DOHH2 (cell line): ENCODE measurements around the gene LSM7.

ENCODE experiments used
- H3F3A ChIP-seq: fragments of 200-600 bp; sonication (generic), shearing (Covaris generic); 2 replicates; pipeline ENCODE4 v1.6.0; 2016; ENCODE audit warnings: antibody characterized with exemption, mild to moderate bottlenecking; ENCODE audit not compliant: control insufficient read depth, insufficient read depth
- H3K27ac ChIP-seq: fragments of 200-600 bp; sonication (generic); 2 replicates; pipeline ENCODE4 v1.5.1; 2014; ENCODE audit warnings: low read depth, mild to moderate bottlenecking, low read length, moderate library complexity
- H3K27me3 ChIP-seq: fragments of 200-600 bp; sonication (generic); 2 replicates; pipeline ENCODE4 v1.6.1; 2014; ENCODE audit warnings: mild to moderate bottlenecking, low read length, mixed read lengths; ENCODE audit not compliant: control insufficient read depth
- H3K36me3 ChIP-seq: fragments of 200-600 bp; sonication (generic); 2 replicates; pipeline ENCODE4 v1.6.1; 2014; ENCODE audit warnings: mild to moderate bottlenecking, low read length, moderate library complexity, mixed read lengths; ENCODE audit not compliant: control insufficient read depth
- H3K4me1 ChIP-seq: fragments of 200-600 bp; sonication (generic); 2 replicates; pipeline ENCODE4 v1.6.1; 2014; ENCODE audit warnings: mild to moderate bottlenecking, low read length, mixed read lengths; ENCODE audit not compliant: control insufficient read depth
- H3K4me2 ChIP-seq: fragments of 200-600 bp; sonication (generic); 2 replicates; pipeline ENCODE4 v1.6.0; 2014; ENCODE audit warnings: mild to moderate bottlenecking, low read length, moderate library complexity
- H3K4me3 ChIP-seq: fragments of 200-600 bp; sonication (generic); 2 replicates; pipeline ENCODE4 v1.5.1; 2014; ENCODE audit warnings: mild to moderate bottlenecking, low read length, mixed read lengths
- H3K79me2 ChIP-seq: fragments of 200-600 bp; sonication (generic); 2 replicates; pipeline ENCODE4 v1.6.1; 2014; ENCODE audit warnings: mild to moderate bottlenecking, low read length, mixed read lengths; ENCODE audit not compliant: control insufficient read depth
- H3K9me2 ChIP-seq: fragments of 200-600 bp; sonication (generic); replicated peaks from 2 replicates; pipeline ENCODE4 v1.6.1; 2014; ENCODE audit warnings: mild to moderate bottlenecking, low read length, mixed read lengths; ENCODE audit not compliant: control insufficient read depth
- H3K9me3 ChIP-seq: fragments of 200-600 bp; sonication (generic); 2 replicates; pipeline ENCODE4 v1.6.1; 2014; ENCODE audit warnings: antibody characterized with exemption, low read length, mixed read lengths; ENCODE audit not compliant: control insufficient read depth, insufficient read depth
- H4K20me1 ChIP-seq: fragments of 200-600 bp; sonication (generic); 2 replicates; pipeline ENCODE4 v1.6.0; 2014; ENCODE audit warnings: low read depth, mild to moderate bottlenecking, antibody characterized with exemption, low read length, moderate library complexity; ENCODE audit not compliant: control insufficient read depth, insufficient read depth
- EZH2phosphoT487 ChIP-seq: fragments of 200-600 bp; sonication (generic); IDR thresholded peaks from 2 replicates; pipeline ENCODE4 v1.6.1; 2017; ENCODE audit warnings: borderline replicate concordance, mild to moderate bottlenecking, antibody characterized with exemption, low read length, moderate library complexity, mixed read lengths
- TF ChIP-seq, protein P1 (sequence below): fragments of 200-600 bp; sonication (generic); IDR thresholded peaks from one replicate; pipeline ENCODE4 v1.5.1; 2014; ENCODE audit warnings: antibody characterized with exemption, mild to moderate bottlenecking, low read depth, low read length; ENCODE audit not compliant: poor library complexity, severe bottlenecking

Gene LSM7

DNA sequence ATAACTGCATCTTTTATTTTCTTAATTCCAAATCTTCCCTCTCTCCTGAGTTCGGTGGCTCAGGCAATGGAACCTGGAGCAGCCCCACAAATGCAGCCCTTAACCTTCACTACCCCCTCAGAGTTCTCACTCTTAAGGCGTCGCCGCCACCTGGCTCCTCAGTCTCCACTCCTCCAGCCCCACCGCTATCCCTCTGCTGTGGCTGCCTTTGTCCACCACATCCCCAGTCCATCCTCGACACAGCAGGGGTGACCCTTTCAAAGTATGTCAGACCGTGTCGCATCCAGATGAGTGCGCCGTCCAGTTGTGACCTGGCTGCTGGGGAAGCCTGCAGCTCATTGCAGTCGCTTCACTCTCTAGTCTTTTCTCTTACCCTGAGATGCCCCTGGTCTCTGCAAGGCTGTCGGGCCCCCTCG is 1.1 kb upstream of the LSM7 start:
- Histone ChIP-seq H4K20me1 (peaks cover 12% of the 10 kb centered on the region), H3K4me3 (peak overlapping the region; percentile 92), H3F3A (peaks cover 11% of the 10 kb centered on the region), H3K9me3 (peaks cover 12% of the 10 kb centered on the region; the same call in 1 of the 2 replicates), H3K36me3 (peaks cover 58% of the 10 kb centered on the region), H3K9me2 (no peaks in the 10 kb centered on the region), H3K4me2 (peak overlapping the region; percentile 89), H3K79me2 (peaks cover 96% of the 10 kb centered on the region), H3K27me3 (no peaks in the 10 kb centered on the region), H3K4me1 (peaks cover 80% of the 10 kb centered on the region), H3K27ac (no peak overlapping the region)
- TF ChIP-seq EZH2phosphoT487: no peak
- TF ChIP-seq, protein P1, sequence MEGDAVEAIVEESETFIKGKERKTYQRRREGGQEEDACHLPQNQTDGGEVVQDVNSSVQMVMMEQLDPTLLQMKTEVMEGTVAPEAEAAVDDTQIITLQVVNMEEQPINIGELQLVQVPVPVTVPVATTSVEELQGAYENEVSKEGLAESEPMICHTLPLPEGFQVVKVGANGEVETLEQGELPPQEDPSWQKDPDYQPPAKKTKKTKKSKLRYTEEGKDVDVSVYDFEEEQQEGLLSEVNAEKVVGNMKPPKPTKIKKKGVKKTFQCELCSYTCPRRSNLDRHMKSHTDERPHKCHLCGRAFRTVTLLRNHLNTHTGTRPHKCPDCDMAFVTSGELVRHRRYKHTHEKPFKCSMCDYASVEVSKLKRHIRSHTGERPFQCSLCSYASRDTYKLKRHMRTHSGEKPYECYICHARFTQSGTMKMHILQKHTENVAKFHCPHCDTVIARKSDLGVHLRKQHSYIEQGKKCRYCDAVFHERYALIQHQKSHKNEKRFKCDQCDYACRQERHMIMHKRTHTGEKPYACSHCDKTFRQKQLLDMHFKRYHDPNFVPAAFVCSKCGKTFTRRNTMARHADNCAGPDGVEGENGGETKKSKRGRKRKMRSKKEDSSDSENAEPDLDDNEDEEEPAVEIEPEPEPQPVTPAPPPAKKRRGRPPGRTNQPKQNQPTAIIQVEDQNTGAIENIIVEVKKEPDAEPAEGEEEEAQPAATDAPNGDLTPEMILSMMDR: no peak

DNA sequence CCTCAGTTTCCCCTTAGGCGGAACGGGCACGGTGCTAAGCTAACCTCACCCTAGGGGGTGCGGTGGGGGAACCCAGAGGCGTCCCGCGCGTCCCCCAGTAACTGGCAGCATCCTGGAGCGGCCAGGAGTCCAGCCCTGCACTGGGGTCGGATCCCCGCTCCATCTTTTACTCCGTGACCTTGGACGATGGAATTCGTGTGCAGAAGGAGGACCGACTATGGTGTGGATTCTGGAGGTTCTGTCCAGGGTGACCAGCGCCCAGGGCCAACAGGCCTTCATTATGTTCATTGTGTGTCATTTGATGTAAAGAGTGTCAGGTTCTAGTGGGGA is 728 bp upstream of the LSM7 start:
- TF ChIP-seq, protein P1: no peak
- TF ChIP-seq EZH2phosphoT487: no peak
- peak overlapping the region; percentile 89 for H3K4me2 ChIP-seq
- H3K79me2 ChIP-seq: peaks cover 96% of the 10 kb centered on the region
- H3F3A ChIP-seq: peaks cover 11% of the 10 kb centered on the region
- peaks cover 83% of the 10 kb centered on the region for H3K4me1 ChIP-seq
- H3K4me3 ChIP-seq: peak overlapping the region; percentile 92
- peaks cover 8% of the 10 kb centered on the region; the same call in 1 of the 2 replicates for H3K9me3 ChIP-seq
- H4K20me1 ChIP-seq: peaks cover 9% of the 10 kb centered on the region
- no peaks in the 10 kb centered on the region for H3K9me2 ChIP-seq
- H3K27ac ChIP-seq: peak overlapping the region; percentile 58
- H3K36me3 ChIP-seq: peaks cover 58% of the 10 kb centered on the region
- H3K27me3 ChIP-seq: no peaks in the 10 kb centered on the region

DNA sequence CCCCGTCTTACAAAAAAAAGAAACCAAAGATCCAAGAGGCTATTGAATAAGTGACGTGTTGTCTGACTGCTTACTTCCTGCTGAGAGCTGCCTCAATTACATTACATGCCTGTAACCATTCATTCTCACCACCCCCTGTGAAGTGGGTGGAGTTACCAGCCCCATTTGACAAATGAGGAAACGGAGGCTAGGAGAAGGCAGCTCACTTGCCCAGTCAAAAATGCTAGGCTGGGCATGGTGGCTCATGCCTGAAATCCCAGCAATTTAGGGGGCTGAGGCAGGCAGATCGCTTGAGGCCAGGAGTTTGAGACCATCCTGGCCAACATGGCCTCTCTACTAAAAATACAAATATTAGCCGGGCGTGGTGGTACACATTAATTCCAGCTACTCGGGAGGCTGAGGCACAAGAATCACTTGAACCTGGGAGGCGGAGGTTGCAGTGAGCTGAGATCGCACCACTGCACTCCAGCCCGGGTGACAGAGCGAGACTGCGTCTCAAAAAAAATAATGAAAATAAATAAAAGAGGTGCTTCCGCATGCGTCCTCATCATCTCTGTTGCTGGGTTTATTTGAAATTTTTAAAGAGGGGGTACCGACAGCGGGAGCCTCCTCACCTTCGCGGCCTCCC is 499 bp downstream of the LSM7 start:
- Histone ChIP-seq H3K4me3 (peak overlapping the region; percentile 92), H4K20me1 (peaks cover 6% of the 10 kb centered on the region), H3K36me3 (peaks cover 60% of the 10 kb centered on the region), H3F3A (peaks cover 11% of the 10 kb centered on the region), H3K4me1 (peaks cover 73% of the 10 kb centered on the region), H3K27ac (peak overlapping the region; percentile 58), H3K27me3 (no peaks in the 10 kb centered on the region), H3K79me2 (peaks cover 87% of the 10 kb centered on the region), H3K4me2 (peak overlapping the region; percentile 89), H3K9me3 (no peaks in the 10 kb centered on the region), H3K9me2 (no peaks in the 10 kb centered on the region)
- TF ChIP-seq EZH2phosphoT487: no peak
- TF ChIP-seq, protein P1: no peak
